Upper lobe of left lung (tissue), 6 donors: Measurements from ENCODE around the gene PCSK9. TPM values are rescaled to one million over a fixed set of nuclear protein-coding genes. Genes with fewer than 3 reads are reported as not detected.

Experiments
- ATAC-seq, 2 donors: fragments of 200-7000 bp; cut with Tn5 transposase; one replicate each; pipeline ENCODE4 v1.9.1; 2022; ENCODE audit warnings: mild to moderate bottlenecking in 2 of 2, moderate library complexity in 2 of 2; ENCODE audit not compliant: low FRiP score in 2 of 2
- DNase-seq, 2 donors: peaks; one replicate each; pipeline ENCODE4 v3.0.0-alpha.2; 2019 to 2020
- H3K27ac ChIP-seq, 4 donors: fragments of 200-600 bp; sonication (generic); one replicate each; pipeline ENCODE4 v1.5.1; 2016 to 2019
- H3K27me3 ChIP-seq, 4 donors: fragments of 200-600 bp; sonication (generic); one replicate each; pipeline ENCODE4 v1.5.1; 2017 to 2019
- H3K36me3 ChIP-seq, 4 donors: fragments of 200-600 bp; sonication (generic); one replicate each; pipeline ENCODE4 v1.5.1; 2016 to 2019
- H3K4me1 ChIP-seq, 4 donors: fragments of 200-600 bp; sonication (generic); one replicate each; pipeline ENCODE4 v1.5.1; 2018 to 2019
- H3K4me3 ChIP-seq, 4 donors: fragments of 200-600 bp; sonication (generic); one replicate each; pipeline ENCODE4 v1.5.1; 2017 to 2019; ENCODE audit warnings: mild to moderate bottlenecking in 2 of 4, moderate library complexity in 1 of 4
- H3K9me3 ChIP-seq, 4 donors: fragments of 200-600 bp; sonication (generic); one replicate each; pipeline ENCODE4 v1.5.1; 2018 to 2019
- CTCF ChIP-seq, 6 experiments: fragments of 450-650 bp in 4 of 6; fragments of 200-600 bp in 2 of 6; sonication (generic) in 2 of 6; IDR thresholded peaks; one replicate each; pipeline ENCODE4 v1.5.1; 2016 to 2019; ENCODE audit warnings: antibody characterized with exemption in 6 of 6
- EP300 ChIP-seq, 4 donors: sonication (generic); formaldehyde crosslinking; IDR thresholded peaks; one replicate each; pipeline ENCODE4 v1.5.1; 2017; ENCODE audit warnings: antibody characterized with exemption in 4 of 4, control low read depth in 2 of 4
- POLR2A ChIP-seq, 4 donors: fragments of 450-650 bp; IDR thresholded peaks; one replicate each; pipeline ENCODE4 v1.5.1; 2016 to 2017; ENCODE audit warnings: antibody characterized with exemption in 4 of 4, mild to moderate bottlenecking in 2 of 4
- POLR2AphosphoS5 ChIP-seq, 2 donors: sonication (generic); formaldehyde crosslinking; IDR thresholded peaks; one replicate each; pipeline ENCODE4 v1.5.1; 2017; ENCODE audit warnings: antibody characterized with exemption in 2 of 2
- WGBS, 2 donors: methylation state at CpG; one replicate each; pipeline ENCODE4 v1.1.5; 2017 to 2018; 5-methylcytosine and 5-hydroxymethylcytosine counted together
- total RNA-seq, 6 donors: library from RNA; depleted of rRNA in 4 of 6; stranded (reverse); fragments of >200 nt in 4 of 6; gene quantifications; one replicate each; pipeline versions ENCODE4 v1.1.0 to v1.2.1, GENCODE V29; 2016 to 2021
- donor health status: DM: no; HTN: no; CAD: no; lungs with moderate emphysema.
- donor health status: DM: no; HTN: yes; CAD: no; lungs with severe emphysema.

Gene PCSK9
- total RNA-seq, 6 donors from 2014 or later: 9.4 to 63.9 (median 31.5) TPM

- WGBS, 2 donors: 69 to 78% methylated on average over 5 to 6 of the region's 6 CpGs
These were observed 44.9 kb upstream of the PCSK9 start for GRCh38 chr1:54994355-54994990.

GRCh38 chr1:54995013-54995760, 44.2 kb upstream of the PCSK9 start:
- Histone ChIP-seq H3K27ac (no peak overlapping the region), H3K4me3 (no peak overlapping the region), H3K4me1 (peaks cover 8 to 11% (median 10%) of the 10 kb centered on the region in 4 donors), H3K36me3 (no peaks in the 10 kb centered on the region), H3K27me3 (peaks cover 0 to 10% (median 4%) of the 10 kb centered on the region in 4 donors), H3K9me3 (no peaks in the 10 kb centered on the region)
- WGBS, 2 donors: 64 to 78% methylated on average over 12 of the region's 12 CpGs
- ATAC-seq (no peak), DNase-seq (no peak)
- no peak for TF ChIP-seq POLR2AphosphoS5 (IDR thresholded peaks at IDR 0.05)
- TF ChIP-seq EP300 (IDR thresholded peaks at IDR 0.05): no peak
- TF ChIP-seq POLR2A (IDR thresholded peaks at IDR 0.05): no peak
- TF ChIP-seq CTCF (IDR thresholded peaks at IDR 0.05): no peak

More at GRCh38 chr1:54994355-54994990, 44.9 kb upstream of the PCSK9 start:
- Histone ChIP-seq H3K27ac (no peak overlapping the region), H3K36me3 (no peaks in the 10 kb centered on the region), H3K27me3 (peaks cover 0 to 10% (median 4%) of the 10 kb centered on the region in 4 donors), H3K4me3 (no peak overlapping the region), H3K9me3 (no peaks in the 10 kb centered on the region), H3K4me1 (peaks cover 8 to 11% (median 10%) of the 10 kb centered on the region in 4 donors)
- DNase-seq (no peak), ATAC-seq (no peak)
- TF ChIP-seq EP300 (IDR thresholded peaks at IDR 0.05) (no peak), POLR2AphosphoS5 (IDR thresholded peaks at IDR 0.05) (no peak), POLR2A (IDR thresholded peaks at IDR 0.05) (no peak), CTCF (IDR thresholded peaks at IDR 0.05) (no peak)

GRCh38 chr1:54995835-54996234, 43.5 kb upstream of the PCSK9 start:
- Histone ChIP-seq H3K27me3 (peaks cover 0 to 10% (median 4%) of the 10 kb centered on the region in 4 donors), H3K36me3 (no peaks in the 10 kb centered on the region), H3K27ac (no peak overlapping the region), H3K4me3 (no peak overlapping the region), H3K4me1 (peaks cover 8 to 11% (median 10%) of the 10 kb centered on the region in 4 donors), H3K9me3 (no peaks in the 10 kb centered on the region)
- no peak for TF ChIP-seq CTCF (IDR thresholded peaks at IDR 0.05)
- no peak for TF ChIP-seq EP300 (IDR thresholded peaks at IDR 0.05)
- TF ChIP-seq POLR2A (IDR thresholded peaks at IDR 0.05): no peak
- TF ChIP-seq POLR2AphosphoS5 (IDR thresholded peaks at IDR 0.05): no peak
- DNase-seq: no peak
- no peak for ATAC-seq
- 68 to 73% methylated on average over 9 of the region's 9 CpGs for WGBS, 2 donors

GRCh38 chr1:54996359-54996868, 42.9 kb upstream of the PCSK9 start:
- 1 to 8% methylated on average over 10 to 20 of the region's 23 CpGs for WGBS, 2 donors
- peak; percentile 72 to 81 for DNase-seq
- H3K36me3 ChIP-seq: no peaks in the 10 kb centered on the region
- TF ChIP-seq CTCF (IDR thresholded peaks at IDR 0.05) (peak; percentile 62 to 84 (median 76)), POLR2AphosphoS5 (IDR thresholded peaks at IDR 0.05) (no peak)
- H3K4me1 ChIP-seq: peaks cover 8 to 11% (median 10%) of the 10 kb centered on the region in 4 donors
- H3K27me3 ChIP-seq: peaks cover 0 to 10% (median 4%) of the 10 kb centered on the region in 4 donors
- peak; percentile 79 to 89 for ATAC-seq
- no peak overlapping the region for H3K27ac ChIP-seq
- peak overlapping the region in 3 of 4 donors; percentile 2 to 23 (median 7) for H3K4me3 ChIP-seq
- no peaks in the 10 kb centered on the region for H3K9me3 ChIP-seq
